Effector CD8-positive, alpha-beta T cell (primary cell): ENCODE data around the gene CCDC6.
"Not testable (repeated sequence)": the region's sequence is repeated elsewhere in the genome, so short reads cannot be mapped to it uniquely, and the experiment has no call there.

ENCODE experiments used
- DNase-seq: peaks from one replicate; lab custom pipeline; 2025; lab: John Stamatoyannopoulos, UW

The CCDC6 gene

GRCh38 chr10:59754951-59755350 is 151.4 kb downstream of the CCDC6 start:
- DNase-seq, result no peak

- no peak for DNase-seq
Observed at GRCh38 chr10:59753267-59753666, 153.1 kb downstream of the CCDC6 start, which contains the start of gene MRLN. TSS of gene MRLN (minus strand) at chr10:59753455.

- DNase-seq, result no peak
Observed at GRCh38 chr10:59752278-59752940, 153.9 kb downstream of the CCDC6 start.

GRCh38 chr10:59750155-59750945 is 156.0 kb downstream of the CCDC6 start:
- no peak for DNase-seq

GRCh38 chr10:59748834-59749233 is 157.5 kb downstream of the CCDC6 start:
- DNase-seq, result no peak

- no peak for DNase-seq
Observed at GRCh38 chr10:59745163-59745650, 161.1 kb downstream of the CCDC6 start.

GRCh38 chr10:59744762-59745161 is 161.6 kb downstream of the CCDC6 start:
- DNase-seq, result not testable (repeated sequence)

- not testable (repeated sequence) for DNase-seq
Observed at GRCh38 chr10:59744156-59744555, 162.2 kb downstream of the CCDC6 start.

GRCh38 chr10:59741583-59741982 is 164.8 kb downstream of the CCDC6 start:
- DNase-seq, result no peak

GRCh38 chr10:59741048-59741447 is 165.3 kb downstream of the CCDC6 start:
- no peak for DNase-seq
